ENCODE data around the gene CEP112. TPM values are rescaled to one million over a fixed set of nuclear protein-coding genes. Genes with fewer than 3 reads are reported as not detected.

CEP112 gene
- total and polyA plus RNA-seq, 2 of the 13 experiments (the other 11 are each of a cell fraction or from before 2014, with no cell fraction given), result 1.2 to 3.4 TPM

DNA sequence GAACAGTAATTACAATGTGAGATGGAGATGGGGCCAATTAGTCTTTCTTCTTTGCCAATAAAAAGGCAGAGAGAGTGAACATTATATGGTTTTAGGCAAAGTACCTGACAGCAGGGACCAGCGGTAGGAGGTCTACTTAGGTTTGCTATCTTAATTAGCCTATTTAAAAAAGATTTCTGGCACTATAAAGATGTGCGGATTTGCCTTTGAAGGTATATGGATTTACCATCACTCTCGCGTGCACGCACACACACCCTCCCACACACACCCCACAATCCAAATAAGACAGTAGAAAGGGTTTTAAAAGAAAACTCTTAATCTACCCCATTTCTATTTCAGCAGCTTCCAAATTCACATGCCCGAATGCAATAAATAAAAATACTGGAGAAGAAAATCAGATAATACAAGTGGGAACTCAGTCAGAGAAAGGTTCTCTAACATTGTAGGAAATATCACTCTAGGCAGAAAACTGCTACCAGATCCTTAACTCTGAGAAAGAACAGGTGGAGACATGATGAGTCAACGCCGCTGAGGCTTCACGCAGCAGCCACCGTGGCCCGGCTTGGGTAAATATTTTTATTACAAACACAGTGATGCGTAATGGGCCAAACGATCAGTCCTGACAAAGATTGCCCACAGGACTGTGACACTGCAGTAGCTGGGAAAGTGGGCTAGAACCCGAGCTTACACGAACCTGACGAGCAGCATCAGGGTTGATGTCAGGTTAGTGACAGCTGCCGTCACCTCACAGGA is 563.9 kb downstream of the CEP112 start (continued):
- TF ChIP-seq ZBTB7B (CRISPR knock-in tag; IDR thresholded peaks at IDR 0.05) (peak; percentile 42; the same call in 1 of the 2 replicates), AGO2 (optimal IDR thresholded peaks at IDR 0.05; ENCODE audit: low read depth, low read length) (no peak), ADNP (CRISPR knock-in tag; IDR thresholded peaks at IDR 0.05) (no peak), JDP2 (CRISPR knock-in tag; IDR thresholded peaks at IDR 0.05; ENCODE audit: borderline replicate concordance) (no peak), BRF2 (CRISPR knock-in tag; IDR thresholded peaks at IDR 0.05) (no peak), TEF (CRISPR knock-in tag; IDR thresholded peaks at IDR 0.05) (no peak), POGK (CRISPR knock-in tag; conservative IDR thresholded peaks at IDR 0.05) (no peak), ZNF619 (CRISPR knock-in tag; IDR thresholded peaks at IDR 0.05) (no peak), FOXP4 (CRISPR knock-in tag; IDR thresholded peaks at IDR 0.05) (peak; percentile 50; the same call in 1 of the 2 replicates), NFE2L2 (IDR thresholded peaks at IDR 0.05; ENCODE audit: low read length) (no peak), FOXO1 (CRISPR knock-in tag; IDR thresholded peaks at IDR 0.05) (peak; percentile 81; the same call in 1 of the 2 replicates), TARDBP (CRISPR knock-in tag; IDR thresholded peaks at IDR 0.05) (peak; percentile 32; the same call in 1 of the 2 replicates), ZMAT3 (CRISPR knock-in tag; conservative IDR thresholded peaks at IDR 0.05) (no peak), RXRA (CRISPR knock-in tag; IDR thresholded peaks at IDR 0.05) (peak; percentile 53; the same call in 1 of the 2 replicates), MYC (CRISPR knock-in tag; IDR thresholded peaks at IDR 0.05; ENCODE audit: borderline replicate concordance) (no peak), ONECUT2 (CRISPR knock-in tag; IDR thresholded peaks at IDR 0.05) (no peak), MZF1 (CRISPR knock-in tag; IDR thresholded peaks at IDR 0.05; ENCODE audit: borderline replicate concordance) (no peak), ZNF546 (CRISPR knock-in tag; conservative IDR thresholded peaks at IDR 0.05) (no peak), RNF219 (CRISPR knock-in tag; IDR thresholded peaks at IDR 0.05) (no peak)
- TF ChIP-seq, protein P1, sequence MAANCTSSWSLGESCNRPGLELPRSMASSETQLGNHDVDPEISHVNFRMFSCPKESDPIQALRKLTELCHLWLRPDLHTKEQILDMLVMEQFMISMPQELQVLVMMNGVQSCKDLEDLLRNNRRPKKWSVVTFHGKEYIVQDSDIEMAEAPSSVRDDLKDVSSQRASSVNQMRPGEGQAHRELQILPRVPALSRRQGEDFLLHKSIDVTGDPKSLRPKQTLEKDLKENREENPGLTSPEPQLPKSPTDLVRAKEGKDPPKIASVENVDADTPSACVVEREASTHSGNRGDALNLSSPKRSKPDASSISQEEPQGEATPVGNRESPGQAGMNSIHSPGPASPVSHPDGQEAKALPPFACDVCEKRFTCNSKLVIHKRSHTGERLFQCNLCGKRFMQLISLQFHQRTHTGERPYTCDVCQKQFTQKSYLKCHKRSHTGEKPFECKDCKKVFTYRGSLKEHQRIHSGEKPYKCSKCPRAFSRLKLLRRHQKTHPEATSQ (CRISPR knock-in tag; IDR thresholded peaks at IDR 0.05; ENCODE audit: borderline replicate concordance), result no peak

Data from HepG2 (cell line).